Endometrium (tissue), 2 donors: ENCODE results near the gene PAX2.

Experiments used
- FAIRE-seq: peaks from 2 replicates; lab custom pipeline; 2012; peaks lifted over from hg19 to GRCh38; lab: Jason Lieb, UNC
- donor health status: control.
- donor health status: control.

The PAX2 gene

DNA sequence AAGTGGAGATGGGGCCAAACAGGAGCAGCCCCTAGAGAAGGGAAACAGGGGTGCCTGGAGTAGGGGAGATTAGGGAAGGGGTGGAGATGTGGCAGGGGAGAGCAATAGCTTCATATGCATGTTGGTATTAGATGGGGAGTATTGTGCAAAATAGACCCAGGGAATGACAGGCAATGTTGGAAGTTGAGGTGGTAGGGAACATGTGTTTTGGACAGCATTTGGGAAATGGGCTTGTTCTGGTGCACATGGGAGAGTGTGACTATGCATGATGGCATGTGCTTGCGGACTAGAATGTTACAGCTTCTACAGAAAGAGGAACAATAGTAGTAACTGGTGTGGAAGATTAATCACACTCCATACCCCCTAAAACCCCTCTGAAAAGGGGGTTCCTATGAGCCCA, 10.4 kb downstream of the PAX2 start:
- FAIRE-seq, result no peak

DNA sequence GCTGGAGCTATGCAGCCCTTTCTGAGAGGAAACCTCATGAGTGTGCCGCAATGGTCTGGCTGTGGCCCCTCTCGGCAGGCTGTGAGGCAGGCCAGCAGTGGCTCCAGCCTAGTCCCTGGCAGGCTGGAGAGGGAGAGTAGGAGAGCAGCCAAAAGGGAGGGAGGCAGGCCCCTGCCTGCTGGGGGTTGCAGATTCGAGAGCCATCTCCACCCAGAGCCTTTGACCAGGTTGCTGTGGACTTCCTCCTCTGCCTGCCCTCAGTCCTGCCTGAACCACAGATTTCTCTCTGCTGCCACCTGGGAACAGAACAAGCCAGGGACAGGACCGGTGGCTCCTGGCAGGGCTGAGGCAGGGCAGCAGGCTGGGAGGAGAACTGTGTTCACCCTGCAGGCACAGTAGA, 13.9 kb downstream of the PAX2 start:
- no peak for FAIRE-seq

DNA sequence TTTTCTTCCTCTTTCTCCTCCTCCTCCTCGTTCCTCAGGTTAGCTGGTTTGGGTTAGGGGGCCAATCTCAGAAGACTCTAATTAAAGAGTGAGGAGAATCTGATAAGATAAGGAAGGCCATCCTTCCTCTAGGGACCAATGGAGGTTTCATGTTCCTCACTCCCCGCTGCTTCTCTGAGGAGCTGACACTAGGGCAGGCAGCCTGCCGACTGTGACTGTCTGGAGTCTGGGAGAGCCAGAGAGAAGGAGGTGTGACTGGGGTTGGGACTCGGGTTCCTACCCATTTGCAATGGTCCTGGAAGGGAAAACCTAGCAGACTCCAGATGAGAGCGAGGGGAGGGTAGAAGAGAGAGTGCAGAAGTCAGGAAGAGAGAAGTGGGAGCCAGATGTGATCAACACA, 15.3 kb downstream of the PAX2 start:
- no peak for FAIRE-seq

GRCh38 chr10:100761191-100761590, 15.8 kb downstream of the PAX2 start:
- no peak for FAIRE-seq

DNA sequence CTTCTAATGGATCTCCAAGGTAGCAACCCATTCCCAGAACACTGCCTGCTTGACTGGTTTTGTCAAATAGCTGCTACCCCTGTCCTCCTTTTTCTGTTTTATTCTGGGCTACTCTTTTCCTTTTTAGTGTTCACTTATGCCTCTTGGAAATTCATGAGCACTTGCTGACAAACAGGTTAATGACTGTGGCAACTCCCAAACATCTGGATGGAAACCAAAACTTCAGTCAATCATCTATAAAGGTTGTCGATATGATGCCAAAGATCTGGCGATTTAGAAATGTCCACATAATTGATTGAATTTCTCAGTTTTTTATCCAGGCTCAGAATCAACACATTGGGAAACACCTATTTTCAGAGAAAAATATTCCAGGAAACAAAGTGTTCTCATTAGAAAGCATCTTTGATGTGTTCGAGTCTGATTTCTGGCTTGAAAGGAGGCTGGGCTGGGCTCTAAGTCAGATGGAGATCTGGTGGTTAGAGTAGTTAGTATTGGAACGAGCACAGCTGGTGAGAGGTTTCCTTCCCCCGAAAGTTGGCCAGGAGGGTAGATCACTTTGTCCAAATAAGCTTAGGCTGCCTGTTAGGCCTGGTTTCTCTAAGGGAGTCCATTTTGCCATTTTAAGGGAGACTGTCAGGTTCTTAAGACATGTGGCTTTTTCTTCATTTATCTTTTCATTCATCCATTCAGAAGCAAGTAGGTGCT, 17.8 kb downstream of the PAX2 start:
- no peak for FAIRE-seq

GRCh38 chr10:100766693-100767421, 21.5 kb downstream of the PAX2 start:
- FAIRE-seq, result no peak

- FAIRE-seq, result no peak
Measured at GRCh38 chr10:100767422-100767775, 22.0 kb downstream of the PAX2 start.

GRCh38 chr10:100769481-100769880, 24.1 kb downstream of the PAX2 start:
- FAIRE-seq, result no peak

GRCh38 chr10:100773646-100774045, 28.3 kb downstream of the PAX2 start:
- FAIRE-seq, result no peak

GRCh38 chr10:100774223-100774622, 28.8 kb downstream of the PAX2 start:
- FAIRE-seq, result no peak

DNA sequence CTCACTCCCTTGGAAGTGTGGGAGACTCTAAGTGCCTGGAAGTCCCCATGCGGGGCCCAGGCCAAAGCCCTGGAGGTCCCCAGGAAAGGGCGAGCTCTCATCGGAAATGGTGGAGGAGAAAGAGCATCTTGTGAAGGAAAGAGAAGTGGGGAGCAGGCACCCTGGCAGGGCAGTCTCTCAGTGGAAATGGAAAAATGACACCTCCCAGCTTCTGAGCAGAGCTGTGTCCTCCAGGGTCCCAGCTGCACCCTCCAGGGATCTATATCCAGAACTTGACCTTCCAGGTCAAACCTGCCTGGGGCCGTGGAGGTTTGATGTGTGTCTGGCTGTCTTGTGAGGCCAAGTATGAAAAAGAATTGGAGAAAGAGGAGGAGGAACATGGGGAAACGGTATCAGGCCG, 29.5 kb downstream of the PAX2 start:
- FAIRE-seq, result no peak

GRCh38 chr10:100775386-100775785, 30.0 kb downstream of the PAX2 start:
- FAIRE-seq, result no peak

DNA sequence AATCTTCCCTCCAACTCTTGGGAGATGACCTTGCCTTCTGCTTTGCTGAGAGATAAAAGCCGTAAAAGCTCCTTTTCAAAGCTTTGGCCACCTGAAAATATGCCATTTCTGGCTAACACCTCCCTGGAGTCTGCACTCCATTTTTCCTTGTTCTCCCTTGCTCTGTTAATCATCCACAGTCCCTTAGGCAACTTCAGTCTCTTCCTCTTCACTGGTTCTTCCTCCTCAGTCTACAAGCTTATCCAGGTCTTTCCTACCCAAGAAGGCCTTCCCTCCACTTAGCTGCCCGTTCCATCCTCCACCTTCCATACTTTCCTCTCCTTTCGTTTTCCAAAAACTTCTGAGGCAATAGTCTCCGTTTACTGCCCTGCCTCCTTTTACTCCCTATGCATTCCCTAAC, 30.5 kb downstream of the PAX2 start:
- FAIRE-seq, result no peak

DNA sequence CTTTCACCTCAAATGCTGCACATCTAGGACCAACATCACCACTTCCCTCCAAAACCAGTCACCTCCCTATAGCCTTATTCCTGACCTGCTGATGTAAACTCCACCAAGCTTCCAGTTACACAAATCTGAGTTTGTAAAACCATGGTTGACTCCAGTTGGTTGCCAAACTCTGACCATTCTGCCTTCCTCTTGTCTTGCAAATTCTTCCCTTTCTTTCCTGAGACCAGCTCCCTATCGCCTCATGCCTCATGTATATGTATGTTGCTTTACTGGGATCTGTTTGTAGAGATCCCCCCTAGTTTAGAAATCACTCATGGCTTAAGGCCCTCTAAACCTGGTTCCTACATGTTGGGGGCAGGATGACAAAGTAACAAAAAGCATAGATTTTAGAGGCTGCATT, 31.3 kb downstream of the PAX2 start:
- no peak for FAIRE-seq

- no peak for FAIRE-seq
Measured at GRCh38 chr10:100779329-100779728, 33.9 kb downstream of the PAX2 start.

- FAIRE-seq, result no peak
Measured at GRCh38 chr10:100780324-100780723, 34.9 kb downstream of the PAX2 start.

- FAIRE-seq, result no peak
Measured at GRCh38 chr10:100781145-100781665, 35.8 kb downstream of the PAX2 start.

GRCh38 chr10:100782461-100783244, 37.3 kb downstream of the PAX2 start:
- no peak for FAIRE-seq

GRCh38 chr10:100784126-100784525, 38.7 kb downstream of the PAX2 start:
- FAIRE-seq, result no peak

DNA sequence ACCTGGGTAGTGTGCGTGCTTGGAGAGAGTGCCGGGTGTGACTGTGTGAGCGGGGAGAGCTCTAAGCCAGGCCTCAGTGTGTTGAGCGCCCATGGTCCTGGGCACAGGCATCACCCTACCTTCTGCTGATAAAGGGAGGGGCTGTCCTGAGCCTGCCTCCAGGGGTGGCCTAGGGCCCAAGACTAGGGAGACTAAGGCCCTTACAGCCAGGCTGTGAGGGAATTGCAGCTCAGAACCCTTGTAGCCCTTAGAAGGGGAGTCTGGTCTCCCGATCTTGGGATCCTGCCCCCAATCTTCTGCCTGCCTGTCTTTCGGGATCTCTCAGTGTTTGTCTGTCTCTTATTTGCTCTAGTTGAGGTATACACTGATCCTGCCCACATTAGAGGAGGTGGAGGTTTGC, 41.2 kb downstream of the PAX2 start:
- FAIRE-seq, result no peak

GRCh38 chr10:100788002-100788903, 42.9 kb downstream of the PAX2 start:
- no peak for FAIRE-seq

- FAIRE-seq, result no peak
Measured at GRCh38 chr10:100790761-100791208, 45.4 kb downstream of the PAX2 start.
